Stimulated activated naive B cell treated with anti-CD40 and anti-IgM and Interleukin-4, amounts not matched to agents 10 μg/mL and 1 μg/mL and 100 μg/mL, for 72 hours (primary cell): Measurements from ENCODE around the gene TTC6.

Experiments
- ATAC-seq, 2 donors: fragments of 150-1000 bp; cut with Tn5 transposase; replicated peaks; 2 replicates each; pipeline ENCODE4 v1.10.0; 2021; ENCODE audit warnings: moderate library complexity in 1 of 2
- DNase-seq: peaks from one replicate; pipeline ENCODE4 v3.0.0; 2021
- H3K27ac Mint-ChIP-seq: one replicate; pipeline ENCODE4 v1.8.0; 2022; ENCODE audit warnings: mild to moderate bottlenecking, mixed read lengths
- H3K27me3 Mint-ChIP-seq, 2 donors: one replicate each; pipeline ENCODE4 v1.8.0; 2022; ENCODE audit warnings: mixed read lengths in 2 of 2
- H3K36me3 Mint-ChIP-seq, 2 donors: one replicate each; pipeline ENCODE4 v1.8.0; 2022; ENCODE audit warnings: mixed read lengths in 2 of 2, mild to moderate bottlenecking in 1 of 2
- H3K4me1 Mint-ChIP-seq, 2 donors: one replicate each; pipeline ENCODE4 v1.8.0; 2022; ENCODE audit warnings: mixed read lengths in 2 of 2, mild to moderate bottlenecking in 1 of 2
- H3K4me3 Mint-ChIP-seq, 2 donors: one replicate each; pipeline ENCODE4 v1.8.0; 2022; ENCODE audit warnings: mild to moderate bottlenecking in 2 of 2, mixed read lengths in 2 of 2, moderate library complexity in 1 of 2
- H3K9me3 Mint-ChIP-seq, 2 donors: one replicate each; pipeline ENCODE4 v1.8.0; 2022; ENCODE audit warnings: mixed read lengths in 2 of 2, mild to moderate bottlenecking in 1 of 2

TTC6 gene

GRCh38 chr14:37590428-37591139 is 4.8 kb upstream of the TTC6 start:
- H3K4me1 Mint-ChIP-seq: peaks cover 6 to 21% of the 10 kb centered on the region in 2 donors
- no peak for ATAC-seq
- peaks cover 4 to 8% of the 10 kb centered on the region in 2 donors for H3K9me3 Mint-ChIP-seq
- H3K27me3 Mint-ChIP-seq: peaks cover 60 to 81% of the 10 kb centered on the region in 2 donors
- H3K36me3 Mint-ChIP-seq: peaks cover 8 to 19% of the 10 kb centered on the region in 2 donors
- peak overlapping the region in 1 of 2 donors; percentile 37 for H3K4me3 Mint-ChIP-seq
- H3K27ac Mint-ChIP-seq: peak overlapping the region; percentile 96
- DNase-seq: no peak

GRCh38 chr14:37591311-37591940 is 4.0 kb upstream of the TTC6 start:
- H3K9me3 Mint-ChIP-seq: peaks cover 4 to 8% of the 10 kb centered on the region in 2 donors
- peaks cover 60 to 82% of the 10 kb centered on the region in 2 donors for H3K27me3 Mint-ChIP-seq
- ATAC-seq (no peak), DNase-seq (no peak)
- peaks cover 11 to 22% of the 10 kb centered on the region in 2 donors for H3K36me3 Mint-ChIP-seq
- peak overlapping the region; percentile 96 for H3K27ac Mint-ChIP-seq
- peaks cover 12 to 29% of the 10 kb centered on the region in 2 donors for H3K4me1 Mint-ChIP-seq
- H3K4me3 Mint-ChIP-seq: peak overlapping the region; percentile 37 to 62

GRCh38 chr14:37591941-37592481 is 3.4 kb upstream of the TTC6 start:
- peaks cover 12 to 30% of the 10 kb centered on the region in 2 donors for H3K4me1 Mint-ChIP-seq
- H3K27ac Mint-ChIP-seq: peak overlapping the region; percentile 44
- H3K4me3 Mint-ChIP-seq: peak overlapping the region in 1 of 2 donors; percentile 35
- H3K9me3 Mint-ChIP-seq: peaks cover 4 to 8% of the 10 kb centered on the region in 2 donors
- peaks cover 63 to 85% of the 10 kb centered on the region in 2 donors for H3K27me3 Mint-ChIP-seq
- H3K36me3 Mint-ChIP-seq: peaks cover 11 to 22% of the 10 kb centered on the region in 2 donors
- no peak for DNase-seq
- no peak for ATAC-seq

GRCh38 chr14:37592482-37593408 is 2.7 kb upstream of the TTC6 start:
- Mint-ChIP-seq H3K4me3 (no peak overlapping the region), H3K27ac (peak overlapping the region; percentile 84), H3K27me3 (peaks cover 58 to 85% of the 10 kb centered on the region in 2 donors), H3K36me3 (peaks cover 11 to 22% of the 10 kb centered on the region in 2 donors), H3K9me3 (peaks cover 4 to 8% of the 10 kb centered on the region in 2 donors), H3K4me1 (peaks cover 12 to 30% of the 10 kb centered on the region in 2 donors)
- ATAC-seq: no peak
- DNase-seq: no peak

GRCh38 chr14:37593511-37594237 is 1.8 kb upstream of the TTC6 start:
- H3K4me3 Mint-ChIP-seq: peak overlapping the region in 1 of 2 donors; percentile 50
- DNase-seq (no peak), ATAC-seq (no peak)
- H3K27ac Mint-ChIP-seq: peak overlapping the region; percentile 89
- H3K27me3 Mint-ChIP-seq: peaks cover 61 to 86% of the 10 kb centered on the region in 2 donors
- peaks cover 12 to 31% of the 10 kb centered on the region in 2 donors for H3K4me1 Mint-ChIP-seq
- peaks cover 4 to 8% of the 10 kb centered on the region in 2 donors for H3K9me3 Mint-ChIP-seq
- H3K36me3 Mint-ChIP-seq: peaks cover 11 to 22% of the 10 kb centered on the region in 2 donors

GRCh38 chr14:37594238-37594970 is 1.0 kb upstream of the TTC6 start:
- peaks cover 12 to 38% of the 10 kb centered on the region in 2 donors for H3K4me1 Mint-ChIP-seq
- H3K27me3 Mint-ChIP-seq: peaks cover 61 to 86% of the 10 kb centered on the region in 2 donors
- DNase-seq (no peak), ATAC-seq (peak in 1 of 2 donors; percentile 20)
- peak overlapping the region; percentile 51 to 71 for H3K4me3 Mint-ChIP-seq
- H3K36me3 Mint-ChIP-seq: peaks cover 13 to 29% of the 10 kb centered on the region in 2 donors
- H3K27ac Mint-ChIP-seq: peak overlapping the region; percentile 89
- H3K9me3 Mint-ChIP-seq: peaks cover 4 to 12% of the 10 kb centered on the region in 2 donors

- peak; percentile 83 to 87 for ATAC-seq
- H3K4me1 Mint-ChIP-seq: peaks cover 12 to 47% of the 10 kb centered on the region in 2 donors
- peak overlapping the region; percentile 71 to 75 for H3K4me3 Mint-ChIP-seq
- peak; percentile 47 for DNase-seq
- H3K27me3 Mint-ChIP-seq: peaks cover 66 to 88% of the 10 kb centered on the region in 2 donors
- H3K36me3 Mint-ChIP-seq: peaks cover 14 to 25% of the 10 kb centered on the region in 2 donors
- peak overlapping the region; percentile 94 for H3K27ac Mint-ChIP-seq
- H3K9me3 Mint-ChIP-seq: peaks cover 4 to 12% of the 10 kb centered on the region in 2 donors
Measured at GRCh38 chr14:37595809-37596621, 586 bp downstream of the TTC6 start.

- Mint-ChIP-seq H3K9me3 (peaks cover 0 to 9% of the 10 kb centered on the region in 2 donors), H3K27ac (no peak overlapping the region), H3K36me3 (peaks cover 11 to 20% of the 10 kb centered on the region in 2 donors), H3K4me3 (no peak overlapping the region), H3K4me1 (peaks cover 12 to 41% of the 10 kb centered on the region in 2 donors), H3K27me3 (peaks cover 63 to 88% of the 10 kb centered on the region in 2 donors)
- ATAC-seq (no peak), DNase-seq (no peak)
Measured at GRCh38 chr14:37596790-37597472, 1.5 kb downstream of the TTC6 start.

- ATAC-seq (no peak), DNase-seq (no peak)
- H3K9me3 Mint-ChIP-seq: peaks cover 0 to 7% of the 10 kb centered on the region in 2 donors
- H3K4me3 Mint-ChIP-seq: no peak overlapping the region
- peaks cover 12 to 35% of the 10 kb centered on the region in 2 donors for H3K4me1 Mint-ChIP-seq
- H3K27me3 Mint-ChIP-seq: peaks cover 60 to 87% of the 10 kb centered on the region in 2 donors
- peaks cover 11 to 18% of the 10 kb centered on the region in 2 donors for H3K36me3 Mint-ChIP-seq
- no peak overlapping the region for H3K27ac Mint-ChIP-seq
Measured at GRCh38 chr14:37597538-37597913, 2.1 kb downstream of the TTC6 start.

- ATAC-seq (no peak), DNase-seq (no peak)
- peaks cover 11 to 14% of the 10 kb centered on the region in 2 donors for H3K36me3 Mint-ChIP-seq
- peaks cover 0 to 7% of the 10 kb centered on the region in 2 donors for H3K9me3 Mint-ChIP-seq
- H3K4me3 Mint-ChIP-seq: no peak overlapping the region
- H3K27ac Mint-ChIP-seq: no peak overlapping the region
- peaks cover 12 to 32% of the 10 kb centered on the region in 2 donors for H3K4me1 Mint-ChIP-seq
- peaks cover 60 to 87% of the 10 kb centered on the region in 2 donors for H3K27me3 Mint-ChIP-seq
Measured at GRCh38 chr14:37597914-37598746, 2.7 kb downstream of the TTC6 start.
